GM12878 (cell line): ENCODE data around the gene NFASC. TPM values are rescaled to one million over a fixed set of nuclear protein-coding genes. Genes with fewer than 3 reads are reported as not detected.

Experiments
- ATAC-seq: fragments of 200-7000 bp; cut with Tn5 transposase; 3 replicates; pipeline ENCODE4 v1.9.1; 2020; ENCODE audit warnings: mild to moderate bottlenecking, moderate library complexity
- BruUV-seq: library from RNA; stranded (reverse); fragments of 400-500 nt; replicated peaks from 2 replicates; lab custom pipeline; 2021; lab: Mats Ljungman, UMichigan
- CTCF ChIA-PET: fragments of 300-600 bp; sonication (Branson Sonifier 250); formaldehyde crosslinking; extraction: SDS; loops from one replicate; lab custom pipeline; 2021; ENCODE audit warnings: inconsistent platforms; lab: Yijun Ruan, JAX
- POLR2A ChIA-PET: fragments of 350-600 bp; formaldehyde crosslinking; extraction: SDS; loops from one replicate; lab custom pipeline; 2021; ENCODE audit warnings: inconsistent platforms; lab: Charles Lee
- RAD21 ChIA-PET: fragments of 300-600 bp; sonication (Branson Sonifier 250); formaldehyde crosslinking; loops from one replicate; lab custom pipeline; 2023; ENCODE audit warnings: antibody characterized with exemption; ENCODE audit not compliant: unreplicated experiment; lab: Charles Lee
- SMC1A ChIA-PET: fragments of 300-600 bp; sonication (Branson Sonifier 250); formaldehyde crosslinking; loops from one replicate; lab custom pipeline; 2023; ENCODE audit not compliant: unreplicated experiment, uncharacterized antibody; lab: Charles Lee
- DNase-seq: peaks from one replicate; pipeline ENCODE4 v3.0.0-alpha.2; 2011; ENCODE audit warnings: low read depth, low spot score
- FAIRE-seq: peaks from 3 replicates; lab custom pipeline; 2011; peaks lifted over from hg19 to GRCh38; lab: Jason Lieb, UNC
- H2AFZ ChIP-seq: 2 replicates; pipeline ENCODE4 v1.6.0; 2011; ENCODE audit warnings: low read depth, low read length, control low read depth; ENCODE audit not compliant: control insufficient read depth
- H3K27ac ChIP-seq: 2 replicates; pipeline ENCODE4 v1.5.1; 2011; ENCODE audit warnings: control low read depth; ENCODE audit not compliant: control insufficient read depth, insufficient read depth
- H3K27me3 ChIP-seq, 2 experiments: replicated peaks in 1 of 2; 2 replicates each; pipeline versions ENCODE4 v1.6.0 to v1.6.1; 2011; ENCODE audit warnings: low read length in 1 of 2; ENCODE audit not compliant: control insufficient read depth in 2 of 2, insufficient read depth in 2 of 2
- H3K36me3 ChIP-seq, 2 experiments: 2 replicates each; pipeline ENCODE4 v1.5.1; 2011; ENCODE audit warnings: low read length in 1 of 2; ENCODE audit not compliant: control insufficient read depth in 2 of 2, insufficient read depth in 2 of 2
- H3K4me1 ChIP-seq: 2 replicates; pipeline ENCODE4 v1.6.1; 2011; ENCODE audit warnings: mild to moderate bottlenecking, low read length, moderate library complexity, mixed read lengths; ENCODE audit not compliant: control insufficient read depth, insufficient read depth
- H3K4me2 ChIP-seq: 2 replicates; pipeline ENCODE4 v1.6.0; 2011; ENCODE audit warnings: control low read depth; ENCODE audit not compliant: control insufficient read depth, insufficient read depth
- H3K4me3 ChIP-seq: fragments of 200-600 bp; sonication (generic); 2 replicates; pipeline ENCODE4 v1.5.1; 2016
- H3K79me2 ChIP-seq: 2 replicates; pipeline ENCODE4 v1.6.0; 2011; ENCODE audit warnings: low read length; ENCODE audit not compliant: control insufficient read depth, insufficient read depth
- H3K9ac ChIP-seq: 2 replicates; pipeline ENCODE4 v1.8.0; 2011; ENCODE audit warnings: low read length, control low read depth, mixed read lengths; ENCODE audit not compliant: control insufficient read depth, insufficient read depth
- H3K9me3 ChIP-seq: replicated peaks from 3 replicates; pipeline ENCODE4 v1.5.1; 2011; ENCODE audit warnings: mild to moderate bottlenecking, low read length; ENCODE audit not compliant: control insufficient read depth, insufficient read depth
- H4K20me1 ChIP-seq: 2 replicates; pipeline ENCODE4 v1.6.0; 2011; ENCODE audit not compliant: control insufficient read depth, insufficient read depth
- BCL11A ChIP-seq: IDR thresholded peaks from 2 replicates; pipeline ENCODE4 v1.6.1; 2011; ENCODE audit warnings: low read depth, low read length
- CBFB ChIP-seq: IDR thresholded peaks from 2 replicates; pipeline ENCODE4 v1.6.1; 2016; ENCODE audit warnings: antibody characterized with exemption, low read depth
- GATAD2B ChIP-seq: fragments of 450-650 bp; conservative IDR thresholded peaks from 2 replicates; pipeline ENCODE4 v1.6.1; 2017; ENCODE audit warnings: low read depth, mild to moderate bottlenecking, moderate library complexity
- NRF1 ChIP-seq: conservative IDR thresholded peaks from 2 replicates; pipeline ENCODE4 v1.6.1; 2011; ENCODE audit warnings: mild to moderate bottlenecking, low read depth, low read length, improper control_type of control experiment
- SMARCA5 ChIP-seq: fragments of 450-650 bp; IDR thresholded peaks from 2 replicates; pipeline ENCODE4 v1.6.1; 2017; ENCODE audit warnings: mild to moderate bottlenecking
- SUPT20H ChIP-seq: IDR thresholded peaks from 2 replicates; pipeline ENCODE4 v1.6.1; 2011; ENCODE audit warnings: low read depth, mild to moderate bottlenecking, low read length, moderate library complexity, borderline replicate concordance; ENCODE audit not compliant: control insufficient read depth
- TARDBP ChIP-seq: IDR thresholded peaks from 2 replicates; pipeline ENCODE4 v1.6.1; 2016; ENCODE audit warnings: borderline replicate concordance
- ZBED1 ChIP-seq: IDR thresholded peaks from 2 replicates; pipeline ENCODE4 v1.6.1; 2016; ENCODE audit warnings: borderline replicate concordance
- ZNF217 ChIP-seq: fragments of 450-650 bp; IDR thresholded peaks from 2 replicates; pipeline ENCODE4 v1.6.1; 2017; ENCODE audit warnings: antibody characterized with exemption, mild to moderate bottlenecking
- ZZZ3 ChIP-seq: IDR thresholded peaks from 2 replicates; pipeline ENCODE4 v1.6.1; 2011; ENCODE audit warnings: low read depth; ENCODE audit not compliant: control insufficient read depth, insufficient read length
- WGBS: methylation state at CpG from one replicate; pipeline ENCODE4 v1.1.6; 2016; ENCODE audit warnings: low lambda C conversion rate; ENCODE audit not compliant: insufficient replicate concordance, insufficient coverage; ENCODE audit errors: missing lambda C conversion rate; 5-methylcytosine and 5-hydroxymethylcytosine counted together
- in situ Hi-C: fragments of 300-500 bp; cut with MboI; formaldehyde crosslinking; loops from 9 replicates; pipeline ENCODE4 v1.14.3; 2018; ENCODE audit warnings: mixed read lengths
- intact Hi-C: fragments of 100-400 bp; cut with micrococcal nuclease; formaldehyde crosslinking; loops from one replicate; pipeline ENCODE4 v1.14.2; 2022; ENCODE audit not compliant: unreplicated experiment
- polyA plus RNA-seq, 11 experiments: library from polyadenylated mRNA; depleted of rRNA in 4 of 11; unstranded in 6 of 11; stranded (reverse) in 5 of 11; fragments of >200 nt; fragmentation: Nextera tagmentation in 4 of 11; fragmentation: Illumina TruSeq in 1 of 11; extraction: Ambion mirVana in 4 of 11; extraction: Trizol in 1 of 11; gene quantifications; 1 replicate in 1 of 11; 2 replicates in 10 of 11; pipeline versions ENCODE4 v1.2.1 to v1.2.3, GENCODE V29; 2011 to 2016; ENCODE audit warnings: inconsistent platforms in 2 of 11, missing spikeins in 2 of 11, low read depth in 1 of 11
- total RNA-seq, 4 experiments: library from RNA; depleted of rRNA in 3 of 4; stranded (reverse); fragments of >200 nt in 3 of 4; fragmentation: Illumina TruSeq in 1 of 4; extraction: Trizol in 1 of 4; gene quantifications; 2 replicates each; pipeline versions ENCODE4 v1.2.1 to v1.2.3, GENCODE V29; 2013 to 2021
- TF ChIP-seq, protein P1 (sequence below): IDR thresholded peaks from 2 replicates; pipeline ENCODE4 v1.6.1; 2011; ENCODE audit warnings: mild to moderate bottlenecking, low read depth, low read length, moderate library complexity; ENCODE audit not compliant: insufficient replicate concordance
- TF ChIP-seq, protein P2 (sequence below): fragments of 450-650 bp; IDR thresholded peaks from 2 replicates; pipeline ENCODE4 v1.6.1; 2016; ENCODE audit warnings: mild to moderate bottlenecking, moderate library complexity, borderline replicate concordance
- TF ChIP-seq, protein P3 (sequence below): fragments of 450-650 bp; IDR thresholded peaks from 2 replicates; pipeline ENCODE4 v1.6.1; 2017; ENCODE audit warnings: mild to moderate bottlenecking, moderate library complexity

NFASC gene
- total and polyA plus RNA-seq, 10 of the 15 experiments (the other 5 are each of a cell fraction or from before 2014, with no cell fraction given), result 0.04 to 0.31 (median 0.12) TPM; not detected in 4

DNA sequence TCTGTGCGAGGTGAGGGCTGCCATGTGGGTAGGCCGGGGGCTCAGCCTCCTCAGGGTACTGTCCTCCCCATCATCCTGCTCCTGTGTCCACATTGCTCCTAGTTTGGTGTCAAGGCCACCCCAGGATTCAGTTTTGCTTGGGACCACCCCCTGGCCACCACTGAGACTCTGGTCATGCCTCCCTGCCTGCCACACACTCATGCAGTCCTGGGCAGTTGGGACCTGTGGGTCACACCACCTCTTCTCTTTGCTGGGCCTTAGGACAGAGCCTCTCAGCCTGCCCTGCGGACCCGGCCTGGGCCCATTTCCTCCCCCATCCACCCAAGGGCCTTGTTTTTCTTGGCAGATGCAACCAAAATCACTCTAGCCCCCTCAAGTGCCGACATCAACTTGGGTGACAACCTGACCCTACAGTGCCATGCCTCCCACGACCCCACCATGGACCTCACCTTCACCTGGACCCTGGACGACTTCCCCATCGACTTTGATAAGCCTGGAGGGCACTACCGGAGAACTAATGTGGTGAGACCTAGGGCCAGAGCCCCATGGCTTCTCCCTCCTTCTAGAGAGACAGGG is 194.2 kb downstream of the NFASC start (continued):
- TF ChIP-seq, protein P1, sequence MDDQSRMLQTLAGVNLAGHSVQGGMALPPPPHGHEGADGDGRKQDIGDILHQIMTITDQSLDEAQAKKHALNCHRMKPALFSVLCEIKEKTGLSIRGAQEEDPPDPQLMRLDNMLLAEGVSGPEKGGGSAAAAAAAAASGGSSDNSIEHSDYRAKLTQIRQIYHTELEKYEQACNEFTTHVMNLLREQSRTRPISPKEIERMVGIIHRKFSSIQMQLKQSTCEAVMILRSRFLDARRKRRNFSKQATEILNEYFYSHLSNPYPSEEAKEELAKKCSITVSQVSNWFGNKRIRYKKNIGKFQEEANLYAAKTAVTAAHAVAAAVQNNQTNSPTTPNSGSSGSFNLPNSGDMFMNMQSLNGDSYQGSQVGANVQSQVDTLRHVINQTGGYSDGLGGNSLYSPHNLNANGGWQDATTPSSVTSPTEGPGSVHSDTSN, result no peak
- TF ChIP-seq ZNF217 (no peak), GATAD2B (no peak)
- TF ChIP-seq, protein P2, sequence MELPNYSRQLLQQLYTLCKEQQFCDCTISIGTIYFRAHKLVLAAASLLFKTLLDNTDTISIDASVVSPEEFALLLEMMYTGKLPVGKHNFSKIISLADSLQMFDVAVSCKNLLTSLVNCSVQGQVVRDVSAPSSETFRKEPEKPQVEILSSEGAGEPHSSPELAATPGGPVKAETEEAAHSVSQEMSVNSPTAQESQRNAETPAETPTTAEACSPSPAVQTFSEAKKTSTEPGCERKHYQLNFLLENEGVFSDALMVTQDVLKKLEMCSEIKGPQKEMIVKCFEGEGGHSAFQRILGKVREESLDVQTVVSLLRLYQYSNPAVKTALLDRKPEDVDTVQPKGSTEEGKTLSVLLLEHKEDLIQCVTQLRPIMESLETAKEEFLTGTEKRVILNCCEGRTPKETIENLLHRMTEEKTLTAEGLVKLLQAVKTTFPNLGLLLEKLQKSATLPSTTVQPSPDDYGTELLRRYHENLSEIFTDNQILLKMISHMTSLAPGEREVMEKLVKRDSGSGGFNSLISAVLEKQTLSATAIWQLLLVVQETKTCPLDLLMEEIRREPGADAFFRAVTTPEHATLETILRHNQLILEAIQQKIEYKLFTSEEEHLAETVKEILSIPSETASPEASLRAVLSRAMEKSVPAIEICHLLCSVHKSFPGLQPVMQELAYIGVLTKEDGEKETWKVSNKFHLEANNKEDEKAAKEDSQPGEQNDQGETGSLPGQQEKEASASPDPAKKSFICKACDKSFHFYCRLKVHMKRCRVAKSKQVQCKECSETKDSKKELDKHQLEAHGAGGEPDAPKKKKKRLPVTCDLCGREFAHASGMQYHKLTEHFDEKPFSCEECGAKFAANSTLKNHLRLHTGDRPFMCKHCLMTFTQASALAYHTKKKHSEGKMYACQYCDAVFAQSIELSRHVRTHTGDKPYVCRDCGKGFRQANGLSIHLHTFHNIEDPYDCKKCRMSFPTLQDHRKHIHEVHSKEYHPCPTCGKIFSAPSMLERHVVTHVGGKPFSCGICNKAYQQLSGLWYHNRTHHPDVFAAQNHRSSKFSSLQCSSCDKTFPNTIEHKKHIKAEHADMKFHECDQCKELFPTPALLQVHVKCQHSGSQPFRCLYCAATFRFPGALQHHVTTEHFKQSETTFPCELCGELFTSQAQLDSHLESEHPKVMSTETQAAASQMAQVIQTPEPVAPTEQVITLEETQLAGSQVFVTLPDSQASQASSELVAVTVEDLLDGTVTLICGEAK, result no peak

DNA sequence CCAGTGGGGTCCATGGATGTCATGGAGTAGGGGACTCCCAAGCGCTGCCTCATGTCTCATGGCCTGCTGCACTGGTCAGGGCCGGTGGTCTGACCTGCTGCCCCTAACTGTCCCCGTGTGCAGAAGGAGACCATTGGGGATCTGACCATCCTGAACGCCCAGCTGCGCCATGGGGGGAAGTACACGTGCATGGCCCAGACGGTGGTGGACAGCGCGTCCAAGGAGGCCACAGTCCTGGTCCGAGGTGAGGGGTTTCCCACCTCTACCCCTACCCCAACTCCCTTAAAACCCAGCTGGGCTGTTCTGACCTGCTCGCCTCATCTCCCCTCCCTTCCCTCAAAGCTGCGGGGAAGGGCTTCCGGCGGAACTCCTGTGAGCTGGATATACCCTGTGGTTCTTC is 195.0 kb downstream of the NFASC start:
- FAIRE-seq, result no peak
- TF ChIP-seq ZZZ3 (no peak), CBFB (no peak), SUPT20H (no peak), NRF1 (no peak), SMARCA5 (no peak), ZBED1 (no peak), BCL11A (no peak), TARDBP (no peak)
- TF ChIP-seq, protein P3, sequence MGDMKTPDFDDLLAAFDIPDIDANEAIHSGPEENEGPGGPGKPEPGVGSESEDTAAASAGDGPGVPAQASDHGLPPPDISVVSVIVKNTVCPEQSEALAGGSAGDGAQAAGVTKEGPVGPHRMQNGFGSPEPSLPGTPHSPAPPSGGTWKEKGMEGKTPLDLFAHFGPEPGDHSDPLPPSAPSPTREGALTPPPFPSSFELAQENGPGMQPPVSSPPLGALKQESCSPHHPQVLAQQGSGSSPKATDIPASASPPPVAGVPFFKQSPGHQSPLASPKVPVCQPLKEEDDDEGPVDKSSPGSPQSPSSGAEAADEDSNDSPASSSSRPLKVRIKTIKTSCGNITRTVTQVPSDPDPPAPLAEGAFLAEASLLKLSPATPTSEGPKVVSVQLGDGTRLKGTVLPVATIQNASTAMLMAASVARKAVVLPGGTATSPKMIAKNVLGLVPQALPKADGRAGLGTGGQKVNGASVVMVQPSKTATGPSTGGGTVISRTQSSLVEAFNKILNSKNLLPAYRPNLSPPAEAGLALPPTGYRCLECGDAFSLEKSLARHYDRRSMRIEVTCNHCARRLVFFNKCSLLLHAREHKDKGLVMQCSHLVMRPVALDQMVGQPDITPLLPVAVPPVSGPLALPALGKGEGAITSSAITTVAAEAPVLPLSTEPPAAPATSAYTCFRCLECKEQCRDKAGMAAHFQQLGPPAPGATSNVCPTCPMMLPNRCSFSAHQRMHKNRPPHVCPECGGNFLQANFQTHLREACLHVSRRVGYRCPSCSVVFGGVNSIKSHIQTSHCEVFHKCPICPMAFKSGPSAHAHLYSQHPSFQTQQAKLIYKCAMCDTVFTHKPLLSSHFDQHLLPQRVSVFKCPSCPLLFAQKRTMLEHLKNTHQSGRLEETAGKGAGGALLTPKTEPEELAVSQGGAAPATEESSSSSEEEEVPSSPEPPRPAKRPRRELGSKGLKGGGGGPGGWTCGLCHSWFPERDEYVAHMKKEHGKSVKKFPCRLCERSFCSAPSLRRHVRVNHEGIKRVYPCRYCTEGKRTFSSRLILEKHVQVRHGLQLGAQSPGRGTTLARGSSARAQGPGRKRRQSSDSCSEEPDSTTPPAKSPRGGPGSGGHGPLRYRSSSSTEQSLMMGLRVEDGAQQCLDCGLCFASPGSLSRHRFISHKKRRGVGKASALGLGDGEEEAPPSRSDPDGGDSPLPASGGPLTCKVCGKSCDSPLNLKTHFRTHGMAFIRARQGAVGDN, result no peak
- TF ChIP-seq, all 136 proteins: peak for 0
- SMC1A ChIA-PET, result interaction anchor here (1.2 kb wide), 2 partner anchors 12 to 76 kb away, joined by 3 to 5 read pairs; no protein-coding TSS in a partner anchor
- Histone ChIP-seq H3K79me2 (no peaks in the 10 kb centered on the region), H3K36me3 (no peaks in the 10 kb centered on the region), H3K9ac (no peak overlapping the region), H3K27me3 (no peaks in the 10 kb centered on the region), H3K9me3 (no peaks in the 10 kb centered on the region), H3K4me3 (no peak overlapping the region), H4K20me1 (no peaks in the 10 kb centered on the region), H3K4me1 (no peaks in the 10 kb centered on the region), H3K27ac (no peak overlapping the region), H3K4me2 (no peak overlapping the region), H2AFZ (no peak overlapping the region)
- POLR2A ChIA-PET, result no interaction called here
- WGBS, result 52% methylated on average over 14 of the region's 14 CpGs
- no TSS peak for BruUV-seq
- DNase-seq, result no peak
- RAD21 ChIA-PET, result interaction anchor here (1.0 to 1.2 kb wide), 3 partner anchors 73 to 190 kb away, joined by 3 read pairs; no protein-coding TSS in a partner anchor
- intact Hi-C loops (no loop called here), in situ Hi-C loops (no loop called here)
- no peak for ATAC-seq
- CTCF ChIA-PET, result interaction anchor here (0.7 to 1.4 kb wide), 5 partner anchors 24 to 190 kb away, joined by 3 to 4 read pairs (median 3); no protein-coding TSS in a partner anchor
